ENCODE measurements around the gene SCARB2.
A peak's percentile ranks its signal among the peaks of the same experiment; 100 is the strongest.

Gene SCARB2

DNA sequence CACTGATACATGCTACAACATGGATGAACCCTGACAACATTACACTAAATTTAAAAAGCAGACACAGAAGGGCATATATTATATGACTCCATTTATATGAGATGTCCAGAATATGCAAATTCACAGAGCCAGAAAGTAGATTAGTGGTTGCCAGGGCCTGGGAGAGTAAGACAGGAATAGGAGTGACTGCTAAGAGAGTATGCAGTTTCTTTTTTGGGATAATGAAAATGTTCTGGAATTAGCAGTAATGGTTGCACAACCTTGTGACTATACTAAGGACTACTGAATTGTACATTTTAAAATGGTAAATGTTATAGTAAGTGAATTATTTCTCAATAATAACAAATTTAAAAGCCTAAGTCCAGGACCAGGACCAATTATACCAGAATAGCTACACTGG, 35.9 kb downstream of the SCARB2 start:
- Histone ChIP-seq H3K9me3 (replicated peaks; ENCODE audit: low read length) (no peaks in the 10 kb centered on the region), H3K9ac (ENCODE audit: low read depth, low read length) (no peak overlapping the region), H3K36me3 (ENCODE audit: insufficient read depth, low read length) (peaks cover 45% of the 10 kb centered on the region), H3K4me2 (ENCODE audit: low read length) (no peak overlapping the region), H3K4me3 (ENCODE audit: low read length) (no peak overlapping the region), H3K27me3 (ENCODE audit: control insufficient read depth, insufficient read depth, low read length) (no peaks in the 10 kb centered on the region), H3K4me1 (ENCODE audit: control insufficient read depth, insufficient read depth, low read length) (peaks cover 10% of the 10 kb centered on the region)

GRCh38 chr4:76175336-76175735, 38.3 kb downstream of the SCARB2 start:
- H3K4me2 ChIP-seq (ENCODE audit: low read length) = no peak overlapping the region
- peaks cover 45% of the 10 kb centered on the region for H3K36me3 ChIP-seq (ENCODE audit: insufficient read depth, low read length)
- H3K27me3 ChIP-seq (ENCODE audit: control insufficient read depth, insufficient read depth, low read length) = no peaks in the 10 kb centered on the region
- H3K9ac ChIP-seq (ENCODE audit: low read depth, low read length) = no peak overlapping the region
- H3K4me3 ChIP-seq (ENCODE audit: low read length) = no peak overlapping the region
- H3K9me3 ChIP-seq (replicated peaks; ENCODE audit: low read length) = no peaks in the 10 kb centered on the region
- peaks cover 10% of the 10 kb centered on the region for H3K4me1 ChIP-seq (ENCODE audit: control insufficient read depth, insufficient read depth, low read length)

- no peak overlapping the region for H3K9ac ChIP-seq (ENCODE audit: low read depth, low read length)
- H3K9me3 ChIP-seq (replicated peaks; ENCODE audit: low read length) = no peaks in the 10 kb centered on the region
- H3K4me2 ChIP-seq (ENCODE audit: low read length) = no peak overlapping the region
- peaks cover 10% of the 10 kb centered on the region for H3K4me1 ChIP-seq (ENCODE audit: control insufficient read depth, insufficient read depth, low read length)
- H3K27me3 ChIP-seq (ENCODE audit: control insufficient read depth, insufficient read depth, low read length) = no peaks in the 10 kb centered on the region
- H3K36me3 ChIP-seq (ENCODE audit: insufficient read depth, low read length) = peaks cover 49% of the 10 kb centered on the region
- H3K4me3 ChIP-seq (ENCODE audit: low read length) = no peak overlapping the region
These were observed 39.4 kb downstream of the SCARB2 start for GRCh38 chr4:76174216-76174615.

DNA sequence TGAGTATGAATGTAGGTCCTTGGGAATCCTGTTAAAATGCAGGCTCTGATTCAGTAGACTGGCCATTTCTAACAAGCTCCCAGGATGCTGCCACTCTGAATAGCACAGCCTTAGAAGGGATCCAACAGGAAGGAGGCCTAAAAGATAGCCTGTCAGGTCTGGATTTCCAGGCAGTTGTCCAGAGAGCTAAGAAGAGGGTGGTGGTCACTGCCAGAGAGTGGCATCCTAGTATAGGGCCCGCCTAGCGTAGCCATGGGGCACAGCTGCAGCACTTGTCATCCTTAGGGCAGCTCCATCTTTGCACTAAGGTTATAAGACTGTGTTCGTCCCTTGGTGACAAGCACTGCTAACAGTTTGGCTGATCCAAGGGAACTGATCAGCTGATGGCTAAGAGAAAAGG, 44.9 kb downstream of the SCARB2 start:
- Histone ChIP-seq H3K4me2 (ENCODE audit: low read length) (no peak overlapping the region), H3K4me3 (ENCODE audit: low read length) (no peak overlapping the region), H3K27me3 (ENCODE audit: control insufficient read depth, insufficient read depth, low read length) (no peaks in the 10 kb centered on the region), H3K4me1 (ENCODE audit: control insufficient read depth, insufficient read depth, low read length) (no peaks in the 10 kb centered on the region), H3K9ac (ENCODE audit: low read depth, low read length) (no peak overlapping the region), H3K9me3 (replicated peaks; ENCODE audit: low read length) (no peaks in the 10 kb centered on the region), H3K36me3 (ENCODE audit: insufficient read depth, low read length) (peaks cover 65% of the 10 kb centered on the region)

- H3K4me3 ChIP-seq (ENCODE audit: low read length) = no peak overlapping the region
- no peaks in the 10 kb centered on the region for H3K9me3 ChIP-seq (replicated peaks; ENCODE audit: low read length)
- no peaks in the 10 kb centered on the region for H3K27me3 ChIP-seq (ENCODE audit: control insufficient read depth, insufficient read depth, low read length)
- H3K4me2 ChIP-seq (ENCODE audit: low read length) = no peak overlapping the region
- H3K4me1 ChIP-seq (ENCODE audit: control insufficient read depth, insufficient read depth, low read length) = no peaks in the 10 kb centered on the region
- H3K9ac ChIP-seq (ENCODE audit: low read depth, low read length) = no peak overlapping the region
- H3K36me3 ChIP-seq (ENCODE audit: insufficient read depth, low read length) = peaks cover 81% of the 10 kb centered on the region
These were observed 47.1 kb downstream of the SCARB2 start for GRCh38 chr4:76166480-76166879.

DNA sequence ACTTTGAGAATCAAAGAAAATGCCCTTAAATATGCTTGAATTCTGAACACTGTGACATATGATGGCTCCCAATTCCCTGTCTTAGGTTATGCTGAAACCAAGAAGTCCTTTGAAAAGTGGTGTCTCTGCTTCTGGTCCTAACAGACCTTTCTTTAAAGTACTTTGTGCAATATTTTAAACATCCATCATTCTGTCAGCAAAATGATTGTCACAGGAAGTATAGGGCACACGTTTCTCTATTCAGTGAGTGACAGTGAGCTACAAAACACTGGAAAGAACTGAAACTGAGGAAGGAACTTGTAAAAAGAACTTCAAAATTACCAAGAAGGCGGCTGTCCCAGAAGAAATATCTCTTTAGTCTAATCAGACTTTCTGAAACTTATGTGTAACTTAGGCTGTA, 53.3 kb downstream of the SCARB2 start:
- Histone ChIP-seq H3K36me3 (ENCODE audit: insufficient read depth, low read length) (peaks cover 62% of the 10 kb centered on the region), H3K4me3 (ENCODE audit: low read length) (no peak overlapping the region), H3K4me2 (ENCODE audit: low read length) (no peak overlapping the region), H3K9ac (ENCODE audit: low read depth, low read length) (no peak overlapping the region), H3K4me1 (ENCODE audit: control insufficient read depth, insufficient read depth, low read length) (no peaks in the 10 kb centered on the region), H3K9me3 (replicated peaks; ENCODE audit: low read length) (no peaks in the 10 kb centered on the region), H3K27me3 (ENCODE audit: control insufficient read depth, insufficient read depth, low read length) (no peaks in the 10 kb centered on the region)

DNA sequence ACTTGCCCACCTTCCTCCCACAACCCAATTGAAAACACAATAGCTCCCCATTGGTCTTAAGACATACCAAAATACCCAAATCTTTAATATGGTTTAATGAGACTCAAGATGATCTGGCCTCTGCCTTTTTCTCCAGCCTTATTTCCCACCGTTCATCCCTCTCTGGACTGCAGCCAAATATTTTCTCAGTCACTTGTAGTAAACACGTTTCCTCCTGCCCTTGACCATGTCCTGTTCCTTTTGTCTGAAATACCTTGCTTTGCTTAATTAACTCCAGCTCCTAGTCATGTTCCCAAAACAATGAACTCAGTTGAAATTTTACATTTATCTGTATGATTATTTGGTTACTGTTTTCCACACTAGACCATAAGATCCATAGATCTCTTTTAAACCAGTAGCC, 57.0 kb downstream of the SCARB2 start:
- peaks cover 31% of the 10 kb centered on the region for H3K36me3 ChIP-seq (ENCODE audit: insufficient read depth, low read length)
- no peak overlapping the region for H3K9ac ChIP-seq (ENCODE audit: low read depth, low read length)
- H3K4me1 ChIP-seq (ENCODE audit: control insufficient read depth, insufficient read depth, low read length) = no peaks in the 10 kb centered on the region
- no peaks in the 10 kb centered on the region for H3K9me3 ChIP-seq (replicated peaks; ENCODE audit: low read length)
- H3K4me2 ChIP-seq (ENCODE audit: low read length) = no peak overlapping the region
- H3K27me3 ChIP-seq (ENCODE audit: control insufficient read depth, insufficient read depth, low read length) = no peaks in the 10 kb centered on the region
- no peak overlapping the region for H3K4me3 ChIP-seq (ENCODE audit: low read length)

GRCh38 chr4:76155979-76156378, 57.6 kb downstream of the SCARB2 start:
- Histone ChIP-seq H3K27me3 (ENCODE audit: control insufficient read depth, insufficient read depth, low read length) (no peaks in the 10 kb centered on the region), H3K4me3 (ENCODE audit: low read length) (no peak overlapping the region), H3K36me3 (ENCODE audit: insufficient read depth, low read length) (peaks cover 25% of the 10 kb centered on the region), H3K9me3 (replicated peaks; ENCODE audit: low read length) (no peaks in the 10 kb centered on the region), H3K4me1 (ENCODE audit: control insufficient read depth, insufficient read depth, low read length) (no peaks in the 10 kb centered on the region), H3K9ac (ENCODE audit: low read depth, low read length) (no peak overlapping the region), H3K4me2 (ENCODE audit: low read length) (no peak overlapping the region)

- H3K4me3 ChIP-seq (ENCODE audit: low read length) = no peak overlapping the region
- H3K9me3 ChIP-seq (replicated peaks; ENCODE audit: low read length) = no peaks in the 10 kb centered on the region
- H3K4me2 ChIP-seq (ENCODE audit: low read length) = no peak overlapping the region
- H3K27me3 ChIP-seq (ENCODE audit: control insufficient read depth, insufficient read depth, low read length) = no peaks in the 10 kb centered on the region
- no peak overlapping the region for H3K9ac ChIP-seq (ENCODE audit: low read depth, low read length)
- peaks cover 8% of the 10 kb centered on the region for H3K4me1 ChIP-seq (ENCODE audit: control insufficient read depth, insufficient read depth, low read length)
- peaks cover 4% of the 10 kb centered on the region for H3K36me3 ChIP-seq (ENCODE audit: insufficient read depth, low read length)
These were observed 60.3 kb downstream of the SCARB2 start for GRCh38 chr4:76153356-76153755.

DNA sequence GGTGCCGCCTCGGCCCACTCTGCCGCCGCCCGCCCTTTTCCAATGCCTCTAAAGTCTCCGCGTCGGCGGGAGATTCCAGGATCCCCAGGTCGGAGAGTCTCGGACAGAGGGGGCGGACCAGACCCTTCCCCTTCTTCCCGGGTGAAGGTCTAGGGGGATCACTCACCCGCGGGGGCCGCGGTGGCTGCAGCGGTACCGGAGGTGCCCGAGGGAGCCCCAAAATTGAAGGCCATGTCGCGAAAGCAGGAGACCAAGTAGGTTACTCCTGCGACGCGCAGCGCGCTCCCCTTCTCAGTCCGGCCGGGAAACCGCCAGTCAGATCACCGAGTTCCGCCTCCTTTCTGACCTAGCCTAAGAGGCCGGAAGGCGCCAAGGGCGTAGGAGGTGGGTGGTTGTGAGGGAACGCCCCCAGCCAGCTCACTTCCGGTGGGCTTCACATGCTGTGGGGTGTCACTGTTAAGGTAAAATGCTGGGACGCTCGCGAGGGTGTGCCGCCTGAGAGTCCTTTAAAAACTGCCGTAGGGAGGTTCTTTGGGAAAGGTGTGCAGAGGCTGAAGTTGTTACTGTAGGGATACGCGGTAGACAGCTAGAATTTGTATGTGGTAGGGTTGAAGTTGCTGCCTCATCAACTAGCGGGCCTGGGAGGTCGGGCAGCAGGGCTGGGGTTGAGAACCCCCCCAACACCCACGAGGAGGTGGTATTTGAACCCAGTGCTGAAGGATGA, 65.3 kb downstream of the SCARB2 start, which contains the start of gene NUP54:
Gene NUP54, minus strand, starts transcription at position 256 of the 724 bp plus-strand sequence. Its CDS starts 23 bp downstream, at position 233.
- H3K9me3 ChIP-seq (replicated peaks; ENCODE audit: low read length) = no peaks in the 10 kb centered on the region
- H3K9ac ChIP-seq (ENCODE audit: low read depth, low read length) = peak within 1 kb of the TSS; percentile 82
- no peaks in the 10 kb centered on the region for H3K27me3 ChIP-seq (ENCODE audit: control insufficient read depth, insufficient read depth, low read length)
- peak within 1 kb of the TSS; percentile 78 for H3K4me2 ChIP-seq (ENCODE audit: low read length)
- H3K36me3 ChIP-seq (ENCODE audit: insufficient read depth, low read length) = peaks cover 9% of the 10 kb centered on the region
- peak within 1 kb of the TSS; percentile 87 for H3K4me3 ChIP-seq (ENCODE audit: low read length)
- H3K4me1 ChIP-seq (ENCODE audit: control insufficient read depth, insufficient read depth, low read length) = peaks cover 18% of the 10 kb centered on the region

GRCh38 chr4:76147454-76148141, 66.0 kb downstream of the SCARB2 start:
- no peaks in the 10 kb centered on the region for H3K9me3 ChIP-seq (replicated peaks; ENCODE audit: low read length)
- H3K9ac ChIP-seq (ENCODE audit: low read depth, low read length) = peak overlapping the region; percentile 82
- peaks cover 18% of the 10 kb centered on the region for H3K4me1 ChIP-seq (ENCODE audit: control insufficient read depth, insufficient read depth, low read length)
- H3K4me3 ChIP-seq (ENCODE audit: low read length) = peak overlapping the region; percentile 87
- H3K27me3 ChIP-seq (ENCODE audit: control insufficient read depth, insufficient read depth, low read length) = no peaks in the 10 kb centered on the region
- H3K36me3 ChIP-seq (ENCODE audit: insufficient read depth, low read length) = peaks cover 9% of the 10 kb centered on the region
- H3K4me2 ChIP-seq (ENCODE audit: low read length) = peak overlapping the region; percentile 78

GRCh38 chr4:76144546-76144945, 69.1 kb downstream of the SCARB2 start:
- Histone ChIP-seq H3K4me1 (ENCODE audit: control insufficient read depth, insufficient read depth, low read length) (peaks cover 16% of the 10 kb centered on the region), H3K9ac (ENCODE audit: low read depth, low read length) (no peak overlapping the region), H3K4me2 (ENCODE audit: low read length) (no peak overlapping the region), H3K4me3 (ENCODE audit: low read length) (no peak overlapping the region), H3K9me3 (replicated peaks; ENCODE audit: low read length) (no peaks in the 10 kb centered on the region), H3K36me3 (ENCODE audit: insufficient read depth, low read length) (peaks cover 30% of the 10 kb centered on the region), H3K27me3 (ENCODE audit: control insufficient read depth, insufficient read depth, low read length) (no peaks in the 10 kb centered on the region)
